Measurements from ENCODE around the gene FGD6. TPM values are rescaled to one million over a fixed set of nuclear protein-coding genes. Genes with fewer than 3 reads are reported as not detected.
"Not testable (repeated sequence)": the region's sequence is repeated elsewhere in the genome, so short reads cannot be mapped to it uniquely, and the experiment has no call there.

The FGD6 gene
- total RNA-seq, 1 donor from 2014 or later: 11.9 TPM

- H3K4me3 Mint-ChIP-seq (ENCODE audit: unreplicated experiment): no peak overlapping the region
- peaks cover 22% of the 10 kb centered on the region for H3K36me3 Mint-ChIP-seq (ENCODE audit: unreplicated experiment)
- peaks cover 62% of the 10 kb centered on the region for H3K4me1 Mint-ChIP-seq (ENCODE audit: unreplicated experiment)
- H3K27me3 Mint-ChIP-seq (ENCODE audit: unreplicated experiment): no peaks in the 10 kb centered on the region
- H3K9me3 Mint-ChIP-seq (ENCODE audit: unreplicated experiment): no peaks in the 10 kb centered on the region
- TF ChIP-seq, protein P1, sequence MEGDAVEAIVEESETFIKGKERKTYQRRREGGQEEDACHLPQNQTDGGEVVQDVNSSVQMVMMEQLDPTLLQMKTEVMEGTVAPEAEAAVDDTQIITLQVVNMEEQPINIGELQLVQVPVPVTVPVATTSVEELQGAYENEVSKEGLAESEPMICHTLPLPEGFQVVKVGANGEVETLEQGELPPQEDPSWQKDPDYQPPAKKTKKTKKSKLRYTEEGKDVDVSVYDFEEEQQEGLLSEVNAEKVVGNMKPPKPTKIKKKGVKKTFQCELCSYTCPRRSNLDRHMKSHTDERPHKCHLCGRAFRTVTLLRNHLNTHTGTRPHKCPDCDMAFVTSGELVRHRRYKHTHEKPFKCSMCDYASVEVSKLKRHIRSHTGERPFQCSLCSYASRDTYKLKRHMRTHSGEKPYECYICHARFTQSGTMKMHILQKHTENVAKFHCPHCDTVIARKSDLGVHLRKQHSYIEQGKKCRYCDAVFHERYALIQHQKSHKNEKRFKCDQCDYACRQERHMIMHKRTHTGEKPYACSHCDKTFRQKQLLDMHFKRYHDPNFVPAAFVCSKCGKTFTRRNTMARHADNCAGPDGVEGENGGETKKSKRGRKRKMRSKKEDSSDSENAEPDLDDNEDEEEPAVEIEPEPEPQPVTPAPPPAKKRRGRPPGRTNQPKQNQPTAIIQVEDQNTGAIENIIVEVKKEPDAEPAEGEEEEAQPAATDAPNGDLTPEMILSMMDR (IDR thresholded peaks at IDR 0.05): no peak
- DNase-seq (ENCODE audit: extremely low spot score, unreplicated experiment): no peak
- peak overlapping the region; percentile 73 for H3K27ac Mint-ChIP-seq (ENCODE audit: unreplicated experiment)
These were observed 31.5 kb upstream of the FGD6 start for GRCh38 chr12:95248604-95249360.

- no peak overlapping the region for H3K4me3 Mint-ChIP-seq (ENCODE audit: unreplicated experiment)
- H3K27ac Mint-ChIP-seq (ENCODE audit: unreplicated experiment): no peak overlapping the region
- H3K9me3 Mint-ChIP-seq (ENCODE audit: unreplicated experiment): no peaks in the 10 kb centered on the region
- no peaks in the 10 kb centered on the region for H3K27me3 Mint-ChIP-seq (ENCODE audit: unreplicated experiment)
- DNase-seq (ENCODE audit: extremely low spot score, unreplicated experiment): no peak
- peaks cover 23% of the 10 kb centered on the region for H3K36me3 Mint-ChIP-seq (ENCODE audit: unreplicated experiment)
- H3K4me1 Mint-ChIP-seq (ENCODE audit: unreplicated experiment): peaks cover 64% of the 10 kb centered on the region
- TF ChIP-seq, protein P1 (IDR thresholded peaks at IDR 0.05): no peak
These were observed 30.8 kb upstream of the FGD6 start for GRCh38 chr12:95248095-95248494.

GRCh38 chr12:95244350-95244749, 27.1 kb upstream of the FGD6 start:
- TF ChIP-seq, protein P1 (IDR thresholded peaks at IDR 0.05): no peak
- Mint-ChIP-seq H3K27me3 (ENCODE audit: unreplicated experiment) (no peaks in the 10 kb centered on the region), H3K4me1 (ENCODE audit: unreplicated experiment) (peaks cover 53% of the 10 kb centered on the region), H3K27ac (ENCODE audit: unreplicated experiment) (no peak overlapping the region), H3K9me3 (ENCODE audit: unreplicated experiment) (no peaks in the 10 kb centered on the region), H3K4me3 (ENCODE audit: unreplicated experiment) (no peak overlapping the region), H3K36me3 (ENCODE audit: unreplicated experiment) (peaks cover 21% of the 10 kb centered on the region)
- DNase-seq (ENCODE audit: extremely low spot score, unreplicated experiment): no peak

GRCh38 chr12:95243497-95244183, 26.4 kb upstream of the FGD6 start:
- Mint-ChIP-seq H3K9me3 (ENCODE audit: unreplicated experiment) (no peaks in the 10 kb centered on the region), H3K36me3 (ENCODE audit: unreplicated experiment) (peaks cover 21% of the 10 kb centered on the region), H3K27ac (ENCODE audit: unreplicated experiment) (no peak overlapping the region), H3K27me3 (ENCODE audit: unreplicated experiment) (no peaks in the 10 kb centered on the region), H3K4me1 (ENCODE audit: unreplicated experiment) (peaks cover 47% of the 10 kb centered on the region), H3K4me3 (ENCODE audit: unreplicated experiment) (no peak overlapping the region)
- no peak for DNase-seq (ENCODE audit: extremely low spot score, unreplicated experiment)
- TF ChIP-seq, protein P1 (IDR thresholded peaks at IDR 0.05): no peak

DNA sequence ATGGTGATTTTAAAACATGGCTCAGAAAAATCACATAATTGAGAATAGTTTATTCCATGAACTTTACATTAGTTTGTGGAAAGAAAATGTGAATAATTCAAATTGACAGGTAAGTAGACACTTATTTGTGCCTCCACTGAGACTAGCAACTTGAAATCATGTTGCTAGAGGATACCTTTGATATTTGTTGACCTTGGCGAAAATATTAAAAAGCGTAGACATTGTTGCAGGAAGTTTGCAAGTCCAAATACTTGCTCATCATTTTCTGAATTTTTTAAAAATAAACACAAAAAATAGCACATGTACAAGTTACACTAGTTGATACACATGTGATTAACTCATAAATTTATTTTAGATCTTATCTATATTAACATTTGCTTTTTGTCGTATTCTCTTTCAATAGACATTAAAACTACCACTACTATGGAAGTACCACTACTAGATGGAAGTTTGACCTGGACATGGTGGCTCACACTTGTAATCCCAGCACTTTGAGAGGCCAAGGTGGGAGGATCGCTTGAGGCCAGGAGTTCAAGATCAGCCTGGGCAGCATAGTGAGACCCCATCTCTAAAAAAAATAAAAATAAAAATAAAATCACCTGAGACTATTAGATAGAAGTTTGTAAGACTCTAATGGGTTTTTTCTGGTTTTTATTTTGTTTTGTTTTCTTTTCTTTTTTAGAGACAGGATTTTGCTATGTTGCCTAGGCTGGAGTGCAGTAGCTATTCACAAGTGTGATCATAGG, 24.7 kb upstream of the FGD6 start:
- no peak overlapping the region for H3K27ac Mint-ChIP-seq (ENCODE audit: unreplicated experiment)
- no peaks in the 10 kb centered on the region for H3K27me3 Mint-ChIP-seq (ENCODE audit: unreplicated experiment)
- DNase-seq (ENCODE audit: extremely low spot score, unreplicated experiment): no peak
- TF ChIP-seq, protein P1 (IDR thresholded peaks at IDR 0.05): no peak
- no peak overlapping the region for H3K4me3 Mint-ChIP-seq (ENCODE audit: unreplicated experiment)
- no peaks in the 10 kb centered on the region for H3K9me3 Mint-ChIP-seq (ENCODE audit: unreplicated experiment)
- peaks cover 42% of the 10 kb centered on the region for H3K4me1 Mint-ChIP-seq (ENCODE audit: unreplicated experiment)
- peaks cover 20% of the 10 kb centered on the region for H3K36me3 Mint-ChIP-seq (ENCODE audit: unreplicated experiment)

DNA sequence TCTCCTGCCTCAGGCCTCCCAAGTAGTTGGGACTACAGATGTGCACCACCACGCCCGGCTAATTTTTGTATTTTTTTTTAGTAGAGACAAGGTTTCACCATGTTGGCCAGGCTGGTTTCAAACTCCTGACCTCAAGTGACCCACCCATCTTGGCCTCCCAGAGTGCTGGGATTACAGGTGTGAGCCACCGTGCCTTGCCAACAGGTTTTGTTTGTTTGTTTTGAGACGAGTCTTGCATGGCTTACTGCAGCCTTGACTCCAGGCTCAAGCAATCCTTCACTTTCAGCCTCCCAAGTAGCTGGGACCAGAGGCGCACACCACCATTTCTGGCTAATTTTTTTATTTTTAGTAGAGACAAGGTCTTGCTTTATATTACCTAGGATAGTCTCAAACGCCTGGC, 23.9 kb upstream of the FGD6 start:
- Mint-ChIP-seq H3K36me3 (ENCODE audit: unreplicated experiment) (peaks cover 22% of the 10 kb centered on the region), H3K27ac (ENCODE audit: unreplicated experiment) (peak overlapping the region; percentile 31), H3K4me1 (ENCODE audit: unreplicated experiment) (peaks cover 36% of the 10 kb centered on the region)
- DNase-seq (ENCODE audit: extremely low spot score, unreplicated experiment); H3K4me3 Mint-ChIP-seq (ENCODE audit: unreplicated experiment); H3K9me3 Mint-ChIP-seq (ENCODE audit: unreplicated experiment); H3K27me3 Mint-ChIP-seq (ENCODE audit: unreplicated experiment): not testable (repeated sequence)
